Cardiac fibroblast (primary cell): ENCODE data around the gene UBE2E2.

Source experiments
- DNase-seq, 2 donors: peaks; one replicate each; pipeline versions ENCODE4 v3.0.0 to v3.0.0-alpha.2; 2010; ENCODE audit warnings: low read depth in 2 of 2
- H3K4me3 ChIP-seq, 2 donors: replicated peaks in 1 of 2; 1 replicate in 1 of 2; 2 replicates in 1 of 2; pipeline ENCODE4 v1.5.1; 2011; ENCODE audit warnings: low read depth in 2 of 2, low read length in 2 of 2, mild to moderate bottlenecking in 2 of 2, moderate library complexity in 1 of 2
- TF ChIP-seq, protein P1 (sequence below): IDR thresholded peaks from one replicate; pipeline ENCODE4 v1.5.1; 2011; ENCODE audit warnings: low read depth, mild to moderate bottlenecking, low read length, inconsistent platforms

Gene UBE2E2

DNA sequence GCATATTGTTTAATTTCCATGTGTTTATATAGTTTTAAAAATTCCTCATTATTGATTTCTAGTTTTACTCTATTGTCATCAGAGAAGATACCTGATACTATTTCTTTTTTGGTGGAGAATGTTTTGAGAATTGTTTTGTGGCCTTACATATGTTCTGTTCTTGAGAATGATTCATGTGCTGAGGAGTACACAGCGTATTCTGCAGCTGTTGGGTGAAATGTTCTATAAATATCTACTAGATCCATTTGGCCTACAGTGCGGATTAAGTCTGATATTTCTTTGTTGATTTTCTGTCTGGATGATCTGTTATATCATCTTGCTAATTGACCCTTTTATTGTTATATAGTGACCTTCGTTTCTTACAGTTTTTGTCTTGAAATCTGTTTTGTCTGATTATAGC lies 109.7 kb downstream of the UBE2E2 start:
- TF ChIP-seq, protein P1, sequence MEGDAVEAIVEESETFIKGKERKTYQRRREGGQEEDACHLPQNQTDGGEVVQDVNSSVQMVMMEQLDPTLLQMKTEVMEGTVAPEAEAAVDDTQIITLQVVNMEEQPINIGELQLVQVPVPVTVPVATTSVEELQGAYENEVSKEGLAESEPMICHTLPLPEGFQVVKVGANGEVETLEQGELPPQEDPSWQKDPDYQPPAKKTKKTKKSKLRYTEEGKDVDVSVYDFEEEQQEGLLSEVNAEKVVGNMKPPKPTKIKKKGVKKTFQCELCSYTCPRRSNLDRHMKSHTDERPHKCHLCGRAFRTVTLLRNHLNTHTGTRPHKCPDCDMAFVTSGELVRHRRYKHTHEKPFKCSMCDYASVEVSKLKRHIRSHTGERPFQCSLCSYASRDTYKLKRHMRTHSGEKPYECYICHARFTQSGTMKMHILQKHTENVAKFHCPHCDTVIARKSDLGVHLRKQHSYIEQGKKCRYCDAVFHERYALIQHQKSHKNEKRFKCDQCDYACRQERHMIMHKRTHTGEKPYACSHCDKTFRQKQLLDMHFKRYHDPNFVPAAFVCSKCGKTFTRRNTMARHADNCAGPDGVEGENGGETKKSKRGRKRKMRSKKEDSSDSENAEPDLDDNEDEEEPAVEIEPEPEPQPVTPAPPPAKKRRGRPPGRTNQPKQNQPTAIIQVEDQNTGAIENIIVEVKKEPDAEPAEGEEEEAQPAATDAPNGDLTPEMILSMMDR: no peak
- peak; percentile 12 to 76 for DNase-seq
- no peak overlapping the region for H3K4me3 ChIP-seq

DNA sequence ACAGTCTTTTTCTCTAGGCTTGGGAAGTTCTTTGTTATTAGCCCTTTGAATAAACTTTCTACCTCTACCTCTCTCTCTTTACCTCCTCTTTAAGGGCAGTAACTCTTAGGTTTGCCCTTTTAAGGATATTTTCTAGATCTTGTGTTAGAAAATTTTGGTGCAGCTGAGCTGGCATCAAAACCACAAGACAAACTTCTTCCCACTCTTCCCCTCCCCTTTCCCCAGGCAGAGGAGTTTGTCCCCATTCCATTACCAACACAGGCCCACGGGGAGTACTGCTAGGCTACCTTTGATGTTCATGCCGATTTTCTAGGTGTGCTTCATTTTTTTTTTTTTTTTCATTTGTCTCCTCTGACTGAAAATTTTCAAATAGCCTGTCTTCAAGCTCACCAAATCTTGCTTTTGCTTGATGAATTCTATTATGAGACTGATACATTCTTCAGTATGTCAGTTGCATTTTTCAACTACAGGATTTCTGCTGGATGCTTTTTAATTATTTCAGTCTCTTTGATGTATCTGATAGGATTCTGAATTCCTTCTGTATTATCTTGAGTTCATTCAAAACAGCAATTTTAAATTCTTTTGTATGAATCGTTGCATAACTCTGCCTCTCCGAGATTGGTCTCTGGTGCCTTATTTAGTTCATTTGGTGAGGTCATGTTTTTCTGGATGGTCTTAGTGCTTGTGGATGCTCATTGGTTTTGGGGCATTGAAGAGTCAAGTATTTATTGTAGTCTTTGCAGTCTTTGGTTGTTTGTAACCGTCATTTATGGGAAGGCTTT lies 112.0 kb downstream of the UBE2E2 start:
- DNase-seq: peak in 1 of 2 donors; percentile 33
- TF ChIP-seq, protein P1: no peak
- no peak overlapping the region for H3K4me3 ChIP-seq

DNA sequence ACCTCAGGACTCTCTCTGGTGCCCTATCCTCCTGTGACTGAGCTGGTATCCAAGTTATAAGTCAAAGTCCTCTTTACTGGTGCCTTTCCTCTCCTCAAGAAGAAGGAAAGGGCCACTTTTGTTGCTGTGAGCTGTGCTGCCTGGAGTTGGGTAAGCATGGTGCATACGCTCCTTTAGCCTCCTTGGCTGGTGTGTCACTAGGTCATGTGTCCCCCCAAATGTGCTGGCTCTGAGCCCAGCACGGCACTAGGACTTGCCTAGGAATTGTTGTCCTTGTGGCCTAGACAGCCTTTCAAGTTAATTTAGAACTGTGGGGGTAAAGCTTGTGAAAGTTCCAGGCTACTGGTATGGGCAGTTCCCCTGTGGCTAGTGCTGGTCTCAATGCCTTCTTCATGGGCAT lies 113.8 kb downstream of the UBE2E2 start:
- TF ChIP-seq, protein P1: no peak
- DNase-seq: no peak
- no peak overlapping the region for H3K4me3 ChIP-seq

DNA sequence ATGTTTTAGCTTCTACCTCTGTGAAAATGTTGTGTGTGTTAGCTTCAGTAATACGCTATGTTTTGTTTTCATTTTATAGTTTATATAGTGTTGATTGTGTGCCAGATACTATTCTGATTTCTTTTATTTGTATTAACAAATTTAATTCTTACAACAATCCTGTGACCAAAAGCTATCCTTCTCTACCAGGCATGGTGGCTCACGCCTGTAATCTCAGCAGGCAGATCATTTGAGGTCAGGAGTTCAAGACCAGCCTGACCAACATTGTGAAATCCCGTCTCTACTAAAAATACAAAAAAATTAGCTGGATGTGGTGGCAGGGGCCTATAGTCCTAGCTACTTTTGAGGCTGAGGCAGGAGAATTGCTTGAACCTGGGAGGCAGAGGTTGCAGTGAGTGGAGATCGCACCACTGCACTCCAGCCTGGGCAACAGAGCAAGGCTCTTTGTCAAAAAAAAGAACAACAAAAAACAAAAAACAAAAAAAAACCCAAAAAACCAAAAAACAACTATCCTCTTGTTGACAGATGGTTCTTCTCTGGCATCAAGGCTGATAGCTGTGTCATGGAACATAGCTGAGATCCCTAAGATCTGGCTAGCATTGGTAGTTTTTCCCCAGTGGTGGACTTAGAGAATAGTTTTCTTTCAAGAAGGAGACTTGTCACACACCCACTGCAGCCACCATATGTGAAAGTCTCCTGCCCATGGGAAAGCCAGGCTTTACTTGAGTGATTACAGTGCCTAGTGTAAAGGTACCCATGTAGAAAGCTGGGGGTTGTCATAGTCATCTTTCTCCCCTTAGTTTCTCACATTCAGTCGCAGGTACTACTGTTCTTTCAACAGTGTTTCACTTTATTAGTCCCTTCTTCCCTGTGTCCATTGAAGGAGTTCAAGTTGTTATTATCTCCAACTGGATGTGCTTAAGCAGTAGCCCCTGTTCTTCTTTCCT lies 116.5 kb downstream of the UBE2E2 start:
- peak; percentile 15 to 56 for DNase-seq
- TF ChIP-seq, protein P1: no peak
- H3K4me3 ChIP-seq: no peak overlapping the region

DNA sequence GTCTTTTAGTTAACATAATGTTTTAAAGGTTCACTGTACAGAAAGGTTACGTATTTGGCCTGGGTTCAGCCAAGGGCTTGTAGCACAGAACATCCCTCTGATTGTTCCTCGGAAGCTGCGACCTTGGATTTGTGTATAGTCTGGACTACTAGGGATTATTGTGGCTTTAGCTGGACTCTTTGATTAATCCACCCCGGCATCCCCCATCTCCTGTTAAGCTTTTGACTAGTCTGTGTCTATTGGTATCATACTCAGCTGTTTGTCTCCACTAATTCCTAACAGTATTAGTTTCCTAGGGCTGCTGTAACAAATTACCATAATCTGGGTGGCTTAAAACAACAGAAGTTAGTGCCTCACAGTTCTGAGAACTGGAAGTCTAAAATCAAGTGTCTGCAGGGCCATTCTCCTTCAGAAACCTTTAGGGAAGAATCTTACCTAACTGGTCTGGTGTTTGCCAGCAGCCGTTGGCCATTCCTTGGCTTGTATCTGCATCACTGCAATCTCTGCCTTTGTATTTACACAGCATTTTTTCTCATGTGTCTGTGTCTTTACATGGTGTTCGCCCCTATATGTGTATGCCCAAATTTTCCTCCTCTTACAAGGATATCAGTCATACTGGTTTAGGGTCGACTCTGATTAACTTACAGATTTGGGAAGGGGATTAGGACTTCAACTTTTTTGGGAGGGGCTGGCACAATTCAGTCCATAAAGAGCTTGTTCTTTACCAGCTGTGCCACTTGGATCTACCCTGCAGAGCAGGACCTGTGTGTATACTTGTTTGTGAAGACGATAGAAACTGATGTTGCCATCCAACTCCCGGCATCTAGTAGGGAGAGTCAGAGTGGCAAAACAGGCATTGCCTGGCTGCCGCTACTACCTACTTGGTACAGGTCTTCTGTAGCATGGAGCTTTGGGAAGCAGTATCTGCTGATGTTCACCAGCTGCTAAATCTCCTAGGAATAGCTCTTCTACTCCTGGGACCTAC lies 117.8 kb downstream of the UBE2E2 start:
- TF ChIP-seq, protein P1: no peak
- H3K4me3 ChIP-seq: no peak overlapping the region
- no peak for DNase-seq

DNA sequence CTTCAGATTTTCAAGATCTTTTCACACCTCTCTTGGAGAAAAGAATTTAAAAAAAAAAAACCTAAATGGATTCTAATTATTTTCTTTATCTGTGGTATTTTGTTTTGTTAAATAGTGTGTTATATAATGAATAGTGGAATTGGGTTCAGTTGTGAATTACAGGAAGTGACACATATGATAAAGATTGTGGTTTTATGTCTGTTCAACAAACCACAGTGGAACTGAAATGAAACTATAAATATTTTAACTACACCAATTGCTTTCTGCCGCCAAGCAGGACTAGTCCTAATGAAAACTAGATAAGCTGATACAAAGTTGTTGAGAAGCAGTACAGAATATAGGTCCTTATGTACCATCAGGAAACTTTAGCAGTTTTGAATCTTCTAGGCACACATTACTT lies 121.6 kb downstream of the UBE2E2 start:
- TF ChIP-seq, protein P1: no peak
- peak overlapping the region in 1 of 2 donors; percentile 12 for H3K4me3 ChIP-seq
- peak; percentile 63 to 64 for DNase-seq
